Activated naive CD8-positive, alpha-beta T cell treated with anti-CD3 and anti-CD28 coated beads, Interleukin-2, amount 50 U/mL, for 16 hours (primary cell): ENCODE data around the gene HERPUD2.
"Not testable (repeated sequence)": the region's sequence is repeated elsewhere in the genome, so short reads cannot be mapped to it uniquely, and the experiment has no call there.

Source experiments
- DNase-seq: peaks from one replicate; pipeline ENCODE4 v3.0.0-alpha.2; 2020; ENCODE audit warnings: low read depth, low spot score

HERPUD2 gene

GRCh38 chr7:35605760-35606159 lies 89.2 kb downstream of the HERPUD2 start:
- no peak for DNase-seq

GRCh38 chr7:35604595-35604994 lies 90.3 kb downstream of the HERPUD2 start:
- DNase-seq, result no peak

GRCh38 chr7:35599645-35600044 lies 95.3 kb downstream of the HERPUD2 start:
- no peak for DNase-seq

GRCh38 chr7:35599061-35599460 lies 95.9 kb downstream of the HERPUD2 start:
- DNase-seq, result no peak

- no peak for DNase-seq
Measured at GRCh38 chr7:35596061-35596460, 98.9 kb downstream of the HERPUD2 start.

- DNase-seq, result no peak
Measured at GRCh38 chr7:35593899-35594298, 101.0 kb downstream of the HERPUD2 start.

GRCh38 chr7:35588647-35589046 lies 106.3 kb downstream of the HERPUD2 start:
- DNase-seq, result no peak

- DNase-seq, result no peak
Measured at GRCh38 chr7:35584990-35585389, 109.9 kb downstream of the HERPUD2 start.

GRCh38 chr7:35584533-35584932 lies 110.4 kb downstream of the HERPUD2 start:
- DNase-seq, result not testable (repeated sequence)
